ENCODE data around the gene CANX. TPM values are rescaled to one million over a fixed set of nuclear protein-coding genes. Genes with fewer than 3 reads are reported as not detected.

CANX gene
- polyA plus RNA-seq, 1 experiment = 817 TPM

- DNase-seq (ENCODE audit: low read depth, low spot score) = no peak
- no peaks in the 10 kb centered on the region for H3K9me3 ChIP-seq (ENCODE audit: control insufficient read depth, insufficient read depth, low read length)
- H3K4me3 ChIP-seq (ENCODE audit: low read depth, low read length) = no peak overlapping the region
- H3K27ac ChIP-seq (ENCODE audit: low read depth, low read length) = no peak overlapping the region
- POLR2A ChIA-PET = no interaction called here
- CTCF ChIA-PET = interaction anchor here (0.5 to 0.7 kb wide), 2 partner anchors 35 to 43 kb away, joined by 3 read pairs; no protein-coding TSS in a partner anchor
- TF ChIP-seq CTCF (IDR thresholded peaks at IDR 0.05; ENCODE audit: low read depth, low read length) = no peak
- H3K27me3 ChIP-seq (ENCODE audit: control insufficient read depth, insufficient read depth, low read length) = no peaks in the 10 kb centered on the region
Measured at GRCh38 chr5:179720222-179720621, 21.5 kb downstream of the CANX start.

- no peak for TF ChIP-seq CTCF (IDR thresholded peaks at IDR 0.05; ENCODE audit: low read depth, low read length)
- Histone ChIP-seq H3K27ac (ENCODE audit: low read depth, low read length) (no peak overlapping the region), H3K4me3 (ENCODE audit: low read depth, low read length) (no peak overlapping the region), H3K27me3 (ENCODE audit: control insufficient read depth, insufficient read depth, low read length) (no peaks in the 10 kb centered on the region), H3K9me3 (ENCODE audit: control insufficient read depth, insufficient read depth, low read length) (no peaks in the 10 kb centered on the region)
- CTCF ChIA-PET = no interaction called here
- DNase-seq (ENCODE audit: low read depth, low spot score) = no peak
- POLR2A ChIA-PET = no interaction called here
Measured at GRCh38 chr5:179724163-179724562, 25.4 kb downstream of the CANX start.

GRCh38 chr5:179727106-179727505 lies 28.3 kb downstream of the CANX start:
- ChIA-PET CTCF (interaction anchor here (0.5 to 1.3 kb wide), 2 partner anchors 17 to 36 kb away, joined by 4 read pairs; no protein-coding TSS in a partner anchor), POLR2A (interaction anchor here (0.6 kb wide), 1 partner anchor 115 kb away, joined by 6 read pairs; no protein-coding TSS in a partner anchor)
- no peaks in the 10 kb centered on the region for H3K9me3 ChIP-seq (ENCODE audit: control insufficient read depth, insufficient read depth, low read length)
- TF ChIP-seq CTCF (IDR thresholded peaks at IDR 0.05; ENCODE audit: low read depth, low read length) = no peak
- H3K27ac ChIP-seq (ENCODE audit: low read depth, low read length) = no peak overlapping the region
- no peaks in the 10 kb centered on the region for H3K27me3 ChIP-seq (ENCODE audit: control insufficient read depth, insufficient read depth, low read length)
- H3K4me3 ChIP-seq (ENCODE audit: low read depth, low read length) = no peak overlapping the region
- DNase-seq (ENCODE audit: low read depth, low spot score) = no peak

DNA sequence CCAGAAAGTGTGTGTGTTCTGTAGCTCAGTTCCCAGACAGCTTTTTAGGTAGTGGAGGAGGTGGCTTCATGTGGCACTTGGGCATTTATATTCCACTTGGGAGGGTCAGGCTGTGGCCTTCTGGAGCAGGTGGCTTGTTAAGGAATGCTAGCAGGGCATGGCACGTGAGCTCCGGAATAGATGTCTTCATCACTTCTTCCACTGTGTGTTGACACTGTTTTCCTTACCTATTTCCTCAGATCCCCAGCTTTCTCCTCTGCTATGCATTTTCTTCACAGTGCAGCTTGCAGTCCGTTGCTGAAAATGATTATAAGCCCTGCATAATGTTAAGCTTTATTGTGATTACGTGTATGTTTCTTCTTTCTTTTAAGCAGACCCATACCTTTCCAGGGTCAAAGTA lies 30.5 kb downstream of the CANX start:
- ChIA-PET POLR2A (interaction anchor here (0.6 kb wide), 1 partner anchor 17 kb away, joined by 8 read pairs; no protein-coding TSS in a partner anchor), CTCF (interaction anchor here (0.6 to 3.3 kb wide), 2 partner anchors 33 to 34 kb away, joined by 3 to 11 read pairs; no protein-coding TSS in a partner anchor)
- DNase-seq (ENCODE audit: low read depth, low spot score) = no peak
- H3K9me3 ChIP-seq (ENCODE audit: control insufficient read depth, insufficient read depth, low read length) = no peaks in the 10 kb centered on the region; the same call in 1 of the 2 replicates
- TF ChIP-seq CTCF (IDR thresholded peaks at IDR 0.05; ENCODE audit: low read depth, low read length) = no peak
- no peak overlapping the region for H3K27ac ChIP-seq (ENCODE audit: low read depth, low read length)
- no peaks in the 10 kb centered on the region for H3K27me3 ChIP-seq (ENCODE audit: control insufficient read depth, insufficient read depth, low read length)
- H3K4me3 ChIP-seq (ENCODE audit: low read depth, low read length) = no peak overlapping the region

DNA sequence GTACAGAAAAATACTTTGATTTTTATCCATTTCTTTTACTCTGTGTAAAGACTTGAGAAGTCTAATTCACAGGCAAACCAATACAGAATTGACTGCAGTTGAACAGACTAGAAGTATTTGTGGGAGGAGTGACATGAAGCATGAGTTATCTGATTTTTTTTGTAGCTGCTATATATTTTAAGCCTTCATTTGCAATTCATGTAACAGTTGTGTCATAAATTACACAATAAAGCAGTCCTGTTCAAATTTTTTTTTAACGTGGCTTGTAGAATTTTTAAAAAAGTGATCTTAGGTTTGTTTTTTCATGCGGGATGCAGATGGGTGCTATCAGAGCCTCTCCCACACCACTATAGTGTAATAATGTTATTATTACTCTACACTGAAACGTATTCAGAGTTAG lies 31.0 kb downstream of the CANX start:
- Histone ChIP-seq H3K9me3 (ENCODE audit: control insufficient read depth, insufficient read depth, low read length) (no peaks in the 10 kb centered on the region; the same call in 1 of the 2 replicates), H3K4me3 (ENCODE audit: low read depth, low read length) (no peak overlapping the region), H3K27me3 (ENCODE audit: control insufficient read depth, insufficient read depth, low read length) (no peaks in the 10 kb centered on the region), H3K27ac (ENCODE audit: low read depth, low read length) (no peak overlapping the region)
- CTCF ChIA-PET = interaction anchor here (0.6 to 3.3 kb wide), 3 partner anchors 33 to 67 kb away, joined by 3 to 11 read pairs (median 3); no protein-coding TSS in a partner anchor
- POLR2A ChIA-PET = interaction anchor here (0.5 kb wide), 1 partner anchor 37 kb away, joined by 8 read pairs; no protein-coding TSS in a partner anchor
- DNase-seq (ENCODE audit: low read depth, low spot score) = no peak
- no peak for TF ChIP-seq CTCF (IDR thresholded peaks at IDR 0.05; ENCODE audit: low read depth, low read length)
